ENCODE results near the gene TNFAIP8. TPM values are rescaled to one million over a fixed set of nuclear protein-coding genes. Genes with fewer than 3 reads are reported as not detected.

Gene TNFAIP8
- total and polyA plus RNA-seq, 8 donors: 1.2 to 37.1 (median 11.5) TPM

- H3K4me3 ChIP-seq: no peak overlapping the region
- intact Hi-C loops (cut with DNase I; ENCODE audit: low total_unique reads): no loop called here
These were observed 26.2 kb upstream of the TNFAIP8 start for GRCh38 chr5:119329666-119330065.

DNA sequence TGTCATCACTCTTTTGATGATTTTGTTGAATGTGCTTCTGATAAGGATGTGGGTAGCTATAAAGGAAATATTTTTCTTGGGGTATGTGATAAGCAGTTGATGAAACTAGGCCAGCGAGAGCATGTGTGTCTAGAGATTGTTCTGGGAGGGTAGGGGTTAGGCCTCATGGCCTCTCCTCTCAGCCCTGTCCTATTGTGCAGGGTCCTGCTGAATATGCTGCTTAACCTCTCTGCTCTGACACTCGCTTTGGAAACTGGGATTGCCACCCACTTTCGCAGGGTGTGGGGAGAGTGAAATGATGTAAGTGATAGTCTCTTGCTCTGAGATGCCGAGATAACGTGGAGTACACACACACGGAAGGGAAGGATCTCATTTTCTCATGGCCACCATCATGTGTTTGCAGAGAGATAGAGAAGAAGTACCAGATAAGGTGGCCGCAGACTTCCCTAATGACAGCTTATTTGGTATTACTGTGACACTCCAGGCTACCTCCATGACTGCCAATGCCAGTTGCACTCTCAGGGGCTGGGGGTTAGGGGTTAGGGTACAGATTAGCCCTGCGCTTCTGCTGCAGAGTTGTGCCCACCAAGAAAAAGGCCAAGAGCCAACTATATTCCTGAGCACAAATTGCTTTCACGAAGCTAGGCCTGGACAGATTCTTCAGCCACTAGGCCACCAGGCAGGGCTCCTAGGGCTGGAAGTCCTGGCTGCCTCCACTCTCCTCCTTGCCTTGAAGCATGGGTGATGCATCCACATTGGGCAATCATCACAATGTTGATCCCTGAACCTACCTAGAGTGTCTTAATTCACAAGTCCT, 25.2 kb upstream of the TNFAIP8 start:
- intact Hi-C loops (cut with DNase I; ENCODE audit: low total_unique reads): no loop called here
- WGBS, 5 donors: 63 to 81% (median 69%) methylated on average over 9 of the region's 9 CpGs
- H3K4me1 ChIP-seq: peaks cover 22 to 83% (median 57%) of the 10 kb centered on the region in 4 donors
- TF ChIP-seq EP300 (IDR thresholded peaks at IDR 0.05) (no peak), POLR2A (IDR thresholded peaks at IDR 0.05) (no peak), POLR2AphosphoS5 (IDR thresholded peaks at IDR 0.05) (no peak)
- TF ChIP-seq, protein P1, sequence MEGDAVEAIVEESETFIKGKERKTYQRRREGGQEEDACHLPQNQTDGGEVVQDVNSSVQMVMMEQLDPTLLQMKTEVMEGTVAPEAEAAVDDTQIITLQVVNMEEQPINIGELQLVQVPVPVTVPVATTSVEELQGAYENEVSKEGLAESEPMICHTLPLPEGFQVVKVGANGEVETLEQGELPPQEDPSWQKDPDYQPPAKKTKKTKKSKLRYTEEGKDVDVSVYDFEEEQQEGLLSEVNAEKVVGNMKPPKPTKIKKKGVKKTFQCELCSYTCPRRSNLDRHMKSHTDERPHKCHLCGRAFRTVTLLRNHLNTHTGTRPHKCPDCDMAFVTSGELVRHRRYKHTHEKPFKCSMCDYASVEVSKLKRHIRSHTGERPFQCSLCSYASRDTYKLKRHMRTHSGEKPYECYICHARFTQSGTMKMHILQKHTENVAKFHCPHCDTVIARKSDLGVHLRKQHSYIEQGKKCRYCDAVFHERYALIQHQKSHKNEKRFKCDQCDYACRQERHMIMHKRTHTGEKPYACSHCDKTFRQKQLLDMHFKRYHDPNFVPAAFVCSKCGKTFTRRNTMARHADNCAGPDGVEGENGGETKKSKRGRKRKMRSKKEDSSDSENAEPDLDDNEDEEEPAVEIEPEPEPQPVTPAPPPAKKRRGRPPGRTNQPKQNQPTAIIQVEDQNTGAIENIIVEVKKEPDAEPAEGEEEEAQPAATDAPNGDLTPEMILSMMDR (IDR thresholded peaks at IDR 0.05): no peak
- no peaks in the 10 kb centered on the region for H3K36me3 ChIP-seq
- H3K27me3 ChIP-seq: no peaks in the 10 kb centered on the region
- H3K4me3 ChIP-seq: no peak overlapping the region
- no peak for DNase-seq
- H3K27ac ChIP-seq: peak overlapping the region in 4 of 5 donors; percentile 10 to 72 (median 69)
- no peaks in the 10 kb centered on the region for H3K9me3 ChIP-seq

More at GRCh38 chr5:119329666-119330065, 26.2 kb upstream of the TNFAIP8 start:
- WGBS, 5 donors: 66 to 81% (median 78%) methylated on average over 6 of the region's 6 CpGs
- DNase-seq: peak in 1 of 2 donors; percentile 58
- peak overlapping the region in 4 of 5 donors; percentile 24 to 72 (median 69) for H3K27ac ChIP-seq
- H3K36me3 ChIP-seq: no peaks in the 10 kb centered on the region
- peaks cover 22 to 82% (median 56%) of the 10 kb centered on the region in 4 donors for H3K4me1 ChIP-seq
- H3K27me3 ChIP-seq: no peaks in the 10 kb centered on the region
- TF ChIP-seq POLR2A (IDR thresholded peaks at IDR 0.05): no peak
- peak in 1 of 3 donors; percentile 42 for TF ChIP-seq POLR2AphosphoS5 (IDR thresholded peaks at IDR 0.05)
- H3K9me3 ChIP-seq: no peaks in the 10 kb centered on the region

DNA sequence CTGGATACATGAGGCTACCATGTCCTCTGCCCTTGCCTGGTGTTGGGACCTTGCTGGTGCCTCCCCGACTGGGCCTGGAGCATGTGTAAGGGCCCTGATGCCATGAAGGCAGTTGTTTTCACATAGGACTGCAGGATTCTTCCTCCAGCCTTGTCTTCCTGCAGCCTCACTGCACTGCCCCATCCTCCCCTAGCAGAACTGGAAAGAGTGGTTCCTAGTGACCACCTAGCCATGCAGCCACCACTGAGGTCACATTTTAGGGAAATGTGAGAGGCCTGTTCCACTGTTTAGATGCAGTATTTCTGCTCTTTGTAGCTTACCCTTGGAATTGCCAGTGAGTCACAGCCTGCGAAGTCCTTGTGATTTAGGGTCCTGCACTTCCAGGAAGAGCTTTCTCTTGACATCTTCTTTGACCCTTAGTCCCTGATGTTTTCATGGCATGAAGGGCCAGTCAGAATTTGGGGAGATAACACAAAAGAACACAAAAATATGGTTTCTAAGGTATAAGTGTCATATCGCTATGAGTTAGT, 24.2 kb upstream of the TNFAIP8 start:
- intact Hi-C loops (cut with DNase I; ENCODE audit: low total_unique reads): no loop called here
- peak overlapping the region in 2 of 5 donors; percentile 69 to 75 for H3K27ac ChIP-seq
- no peak for DNase-seq

DNA sequence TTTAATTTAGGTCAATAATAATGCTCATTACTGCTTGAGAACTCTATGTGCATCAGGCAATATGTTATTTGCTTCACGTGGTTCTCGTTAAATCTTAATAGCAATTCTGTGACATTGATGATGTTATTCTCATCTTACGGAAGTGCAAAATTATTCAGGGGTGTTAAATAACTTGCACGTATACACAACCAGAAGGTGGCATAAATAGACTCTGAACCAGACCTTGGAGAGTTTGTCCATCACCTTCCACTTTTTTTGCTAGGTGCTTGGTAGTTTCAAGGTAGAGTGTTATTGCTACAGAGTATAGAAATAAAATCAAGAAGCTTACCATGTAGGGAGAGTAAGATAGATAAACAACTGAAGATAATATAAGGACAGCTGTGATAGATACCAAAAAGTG, 23.6 kb upstream of the TNFAIP8 start:
- Histone ChIP-seq H3K9me3 (no peaks in the 10 kb centered on the region), H3K4me1 (peaks cover 31 to 89% (median 64%) of the 10 kb centered on the region in 4 donors), H3K36me3 (no peaks in the 10 kb centered on the region), H3K27ac (peak overlapping the region in 2 of 5 donors; percentile 69 to 75), H3K27me3 (no peaks in the 10 kb centered on the region), H3K4me3 (no peak overlapping the region)
- 79 to 97% (median 88%) methylated on average over 4 of the region's 4 CpGs for WGBS, 5 donors
- TF ChIP-seq, protein P1 (IDR thresholded peaks at IDR 0.05): no peak
- TF ChIP-seq POLR2A (IDR thresholded peaks at IDR 0.05) (no peak), POLR2AphosphoS5 (IDR thresholded peaks at IDR 0.05) (no peak), EP300 (IDR thresholded peaks at IDR 0.05) (no peak)
- intact Hi-C loops (cut with DNase I; ENCODE audit: low total_unique reads): no loop called here
- DNase-seq: no peak

More for the DNA sequence above, 24.2 kb upstream of the TNFAIP8 start:
- TF ChIP-seq, protein P1 (IDR thresholded peaks at IDR 0.05): no peak
- TF ChIP-seq POLR2A (IDR thresholded peaks at IDR 0.05): no peak
- TF ChIP-seq POLR2AphosphoS5 (IDR thresholded peaks at IDR 0.05): no peak
- TF ChIP-seq EP300 (IDR thresholded peaks at IDR 0.05): no peak
- no peaks in the 10 kb centered on the region for H3K27me3 ChIP-seq
- H3K9me3 ChIP-seq: no peaks in the 10 kb centered on the region
- no peak overlapping the region for H3K4me3 ChIP-seq
- H3K4me1 ChIP-seq: peaks cover 25 to 88% (median 61%) of the 10 kb centered on the region in 4 donors
- 87 to 94% (median 90%) methylated on average over 3 of the region's 3 CpGs for WGBS, 5 donors
- H3K36me3 ChIP-seq: no peaks in the 10 kb centered on the region

Data from stomach (tissue), 9 donors.